Measurements from ENCODE around the gene DENND1A. TPM values are rescaled to one million over a fixed set of nuclear protein-coding genes. Genes with fewer than 3 reads are reported as not detected.

The DENND1A gene
- total RNA-seq, 1 donor from 2014 or later: 37.3 TPM

GRCh38 chr9:123589361-123590239 is 340.3 kb downstream of the DENND1A start:
- intact Hi-C loops (cut with DNase I): no loop called here
- TF ChIP-seq, protein P1, sequence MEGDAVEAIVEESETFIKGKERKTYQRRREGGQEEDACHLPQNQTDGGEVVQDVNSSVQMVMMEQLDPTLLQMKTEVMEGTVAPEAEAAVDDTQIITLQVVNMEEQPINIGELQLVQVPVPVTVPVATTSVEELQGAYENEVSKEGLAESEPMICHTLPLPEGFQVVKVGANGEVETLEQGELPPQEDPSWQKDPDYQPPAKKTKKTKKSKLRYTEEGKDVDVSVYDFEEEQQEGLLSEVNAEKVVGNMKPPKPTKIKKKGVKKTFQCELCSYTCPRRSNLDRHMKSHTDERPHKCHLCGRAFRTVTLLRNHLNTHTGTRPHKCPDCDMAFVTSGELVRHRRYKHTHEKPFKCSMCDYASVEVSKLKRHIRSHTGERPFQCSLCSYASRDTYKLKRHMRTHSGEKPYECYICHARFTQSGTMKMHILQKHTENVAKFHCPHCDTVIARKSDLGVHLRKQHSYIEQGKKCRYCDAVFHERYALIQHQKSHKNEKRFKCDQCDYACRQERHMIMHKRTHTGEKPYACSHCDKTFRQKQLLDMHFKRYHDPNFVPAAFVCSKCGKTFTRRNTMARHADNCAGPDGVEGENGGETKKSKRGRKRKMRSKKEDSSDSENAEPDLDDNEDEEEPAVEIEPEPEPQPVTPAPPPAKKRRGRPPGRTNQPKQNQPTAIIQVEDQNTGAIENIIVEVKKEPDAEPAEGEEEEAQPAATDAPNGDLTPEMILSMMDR (IDR thresholded peaks at IDR 0.05): no peak
- Histone ChIP-seq H3K27me3 (no peaks in the 10 kb centered on the region), H3K4me1 (no peaks in the 10 kb centered on the region), H3K36me3 (no peaks in the 10 kb centered on the region), H3K9me3 (no peaks in the 10 kb centered on the region), H3K4me3 (no peak overlapping the region), H3K27ac (no peak overlapping the region)
- DNase-seq (ENCODE audit: low spot score in 2 of 2): no peak

GRCh38 chr9:123586275-123586674 is 343.7 kb downstream of the DENND1A start:
- H3K4me3 ChIP-seq: no peak overlapping the region
- no peaks in the 10 kb centered on the region for H3K9me3 ChIP-seq
- peaks cover 2 to 16% of the 10 kb centered on the region in 2 donors for H3K36me3 ChIP-seq
- H3K27ac ChIP-seq: no peak overlapping the region
- no peaks in the 10 kb centered on the region for H3K4me1 ChIP-seq
- H3K27me3 ChIP-seq: no peaks in the 10 kb centered on the region
- intact Hi-C loops (cut with DNase I): no loop called here
- no peak for DNase-seq (ENCODE audit: low spot score in 2 of 2)
- TF ChIP-seq, protein P1 (IDR thresholded peaks at IDR 0.05): no peak

- DNase-seq (ENCODE audit: low spot score in 2 of 2): no peak
- TF ChIP-seq, protein P1 (IDR thresholded peaks at IDR 0.05): no peak
- no peaks in the 10 kb centered on the region for H3K27me3 ChIP-seq
- H3K9me3 ChIP-seq: no peaks in the 10 kb centered on the region
- intact Hi-C loops (cut with DNase I): no loop called here
- H3K4me1 ChIP-seq: no peaks in the 10 kb centered on the region
- peaks cover 2 to 21% of the 10 kb centered on the region in 2 donors for H3K36me3 ChIP-seq
- H3K27ac ChIP-seq: no peak overlapping the region
- H3K4me3 ChIP-seq: no peak overlapping the region
Measured at GRCh38 chr9:123584202-123585176, 345.4 kb downstream of the DENND1A start.

DNA sequence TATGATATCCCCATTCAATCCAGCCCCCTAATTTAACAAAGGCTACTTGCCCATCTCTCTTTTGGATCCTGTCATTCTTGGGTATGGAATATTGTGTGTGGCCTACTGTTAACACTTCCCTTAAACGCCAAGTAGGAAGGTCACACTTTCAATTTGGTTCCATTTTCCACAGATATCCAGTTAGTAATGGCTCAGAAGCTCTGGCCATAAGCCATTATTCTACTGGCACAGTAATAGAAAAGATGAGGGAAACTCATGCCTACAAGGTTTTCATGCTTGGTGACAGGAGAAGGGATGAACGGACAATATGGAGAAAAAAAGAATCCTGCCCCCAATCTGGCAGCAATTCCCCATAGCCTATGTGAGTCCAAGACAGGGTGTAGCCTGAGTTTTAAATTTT is 346.3 kb downstream of the DENND1A start:
- intact Hi-C loops (cut with DNase I): no loop called here
- no peak overlapping the region for H3K4me3 ChIP-seq
- H3K9me3 ChIP-seq: no peaks in the 10 kb centered on the region
- no peaks in the 10 kb centered on the region for H3K27me3 ChIP-seq
- peaks cover 2 to 21% of the 10 kb centered on the region in 2 donors for H3K36me3 ChIP-seq
- DNase-seq (ENCODE audit: low spot score in 2 of 2): no peak
- TF ChIP-seq, protein P1 (IDR thresholded peaks at IDR 0.05): no peak
- no peak overlapping the region for H3K27ac ChIP-seq
- H3K4me1 ChIP-seq: no peaks in the 10 kb centered on the region

GRCh38 chr9:123571240-123571639 is 358.7 kb downstream of the DENND1A start:
- no peak overlapping the region for H3K27ac ChIP-seq
- H3K9me3 ChIP-seq: no peaks in the 10 kb centered on the region
- H3K36me3 ChIP-seq: no peaks in the 10 kb centered on the region
- no peak overlapping the region for H3K4me3 ChIP-seq
- TF ChIP-seq, protein P1 (IDR thresholded peaks at IDR 0.05): no peak
- intact Hi-C loops (cut with DNase I): no loop called here
- H3K27me3 ChIP-seq: no peaks in the 10 kb centered on the region
- DNase-seq (ENCODE audit: low spot score in 2 of 2): no peak
- no peaks in the 10 kb centered on the region for H3K4me1 ChIP-seq

Data from ascending aorta (tissue), 2 donors.